Activated CD4-positive, alpha-beta T cell treated with anti-CD3 and anti-CD28 coated beads, Interleukin-2, amount 50 U/mL, for 16 hours (primary cell): Measurements from ENCODE around the gene PXN.
"Not testable (repeated sequence)": the region's sequence is repeated elsewhere in the genome, so short reads cannot be mapped to it uniquely, and the experiment has no call there.

Experiments
- DNase-seq: peaks from one replicate; pipeline ENCODE4 v3.0.0-alpha.2; 2020

PXN gene

GRCh38 chr12:120239776-120240494, 25.6 kb downstream of the PXN start:
- DNase-seq = no peak

GRCh38 chr12:120238839-120239445, 26.6 kb downstream of the PXN start:
- no peak for DNase-seq

- DNase-seq = no peak
Measured at GRCh38 chr12:120238217-120238616, 27.3 kb downstream of the PXN start.

GRCh38 chr12:120237360-120238171, 28.0 kb downstream of the PXN start:
- no peak for DNase-seq

- not testable (repeated sequence) for DNase-seq
Measured at GRCh38 chr12:120236809-120237208, 28.7 kb downstream of the PXN start.

GRCh38 chr12:120235369-120236323, 29.9 kb downstream of the PXN start:
- no peak for DNase-seq

- DNase-seq = no peak
Measured at GRCh38 chr12:120234643-120235368, 30.7 kb downstream of the PXN start.

GRCh38 chr12:120231316-120232011, 34.1 kb downstream of the PXN start:
- peak; percentile 88 for DNase-seq

- no peak for DNase-seq
Measured at GRCh38 chr12:120230974-120231315, 34.6 kb downstream of the PXN start.

- DNase-seq = no peak
Measured at GRCh38 chr12:120230326-120230973, 35.1 kb downstream of the PXN start.

- no peak for DNase-seq
Measured at GRCh38 chr12:120229487-120230325, 35.8 kb downstream of the PXN start.

- DNase-seq = no peak
Measured at GRCh38 chr12:120229071-120229486, 36.5 kb downstream of the PXN start.

- DNase-seq = peak; percentile 91
Measured at GRCh38 chr12:120228291-120229070, 37.0 kb downstream of the PXN start.

- no peak for DNase-seq
Measured at GRCh38 chr12:120228041-120228290, 37.6 kb downstream of the PXN start.

GRCh38 chr12:120227233-120228040, 38.1 kb downstream of the PXN start:
- DNase-seq = no peak

- DNase-seq = peak; percentile 24
Measured at GRCh38 chr12:120225852-120226640, 39.5 kb downstream of the PXN start.

- no peak for DNase-seq
Measured at GRCh38 chr12:120225200-120225558, 40.4 kb downstream of the PXN start.
